Stimulated activated CD4-positive, alpha-beta T cell treated with anti-CD3 and anti-CD28 coated beads, Interleukin-12 subunit alpha, Interleukin-12 subunit beta, amount 100 ng/mL, for 4 hours (primary cell): Measurements from ENCODE around the gene NIP7.

Experiments used
- DNase-seq: peaks from one replicate; pipeline ENCODE4 v3.0.0-alpha.2; 2020

The NIP7 gene

DNA sequence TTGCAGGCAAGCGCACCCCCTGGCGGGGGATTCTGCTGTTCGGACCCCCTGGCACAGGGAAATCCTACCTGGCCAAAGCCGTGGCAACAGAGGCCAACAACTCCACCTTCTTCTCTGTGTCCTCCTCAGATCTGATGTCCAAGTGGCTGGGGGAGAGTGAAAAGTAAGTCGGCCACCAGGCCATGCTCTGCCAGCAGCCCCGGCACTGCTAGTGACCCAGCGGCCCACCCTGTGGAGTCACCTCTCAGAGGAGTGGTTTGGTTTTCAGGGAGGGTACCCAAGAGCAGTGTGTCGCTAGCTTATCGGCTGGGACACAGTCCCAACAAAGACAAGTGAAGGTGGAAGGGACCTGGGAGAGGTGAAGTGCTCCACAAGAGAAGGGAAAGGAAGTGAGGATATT, 20.2 kb upstream of the NIP7 start:
- no peak for DNase-seq

GRCh38 chr16:69319826-69320739, 19.5 kb upstream of the NIP7 start:
- DNase-seq, result no peak

- no peak for DNase-seq
Measured at GRCh38 chr16:69320740-69321073, 18.9 kb upstream of the NIP7 start.

- no peak for DNase-seq
Measured at GRCh38 chr16:69321080-69321479, 18.5 kb upstream of the NIP7 start.

DNA sequence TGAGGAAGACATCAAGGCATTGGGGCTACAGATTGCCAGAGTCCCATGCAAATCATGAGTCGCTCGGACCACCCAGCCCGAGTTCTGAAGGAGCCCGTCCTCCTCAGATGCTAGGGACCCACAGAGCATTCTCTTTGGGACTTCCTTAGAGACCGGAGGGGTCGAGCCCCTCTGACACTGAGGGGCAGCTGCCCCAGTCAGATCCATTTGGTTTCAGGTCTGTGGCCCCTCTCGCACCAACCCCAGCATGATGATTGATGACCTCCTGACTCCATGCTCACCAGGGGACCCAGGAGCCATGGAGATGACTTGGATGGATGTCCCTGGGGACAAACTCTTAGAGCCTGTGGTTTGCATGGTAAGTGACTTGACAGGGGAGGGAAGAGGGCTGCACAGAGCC, 17.2 kb upstream of the NIP7 start:
- no peak for DNase-seq

- DNase-seq, result no peak
Measured at GRCh38 chr16:69323415-69323814, 16.2 kb upstream of the NIP7 start.

GRCh38 chr16:69324013-69324531, 15.5 kb upstream of the NIP7 start:
- no peak for DNase-seq

GRCh38 chr16:69324585-69325253, 14.9 kb upstream of the NIP7 start:
- DNase-seq, result no peak

- DNase-seq, result no peak
Measured at GRCh38 chr16:69325784-69326171, 13.8 kb upstream of the NIP7 start.

- DNase-seq, result no peak
Measured at GRCh38 chr16:69326172-69326873, 13.2 kb upstream of the NIP7 start.

DNA sequence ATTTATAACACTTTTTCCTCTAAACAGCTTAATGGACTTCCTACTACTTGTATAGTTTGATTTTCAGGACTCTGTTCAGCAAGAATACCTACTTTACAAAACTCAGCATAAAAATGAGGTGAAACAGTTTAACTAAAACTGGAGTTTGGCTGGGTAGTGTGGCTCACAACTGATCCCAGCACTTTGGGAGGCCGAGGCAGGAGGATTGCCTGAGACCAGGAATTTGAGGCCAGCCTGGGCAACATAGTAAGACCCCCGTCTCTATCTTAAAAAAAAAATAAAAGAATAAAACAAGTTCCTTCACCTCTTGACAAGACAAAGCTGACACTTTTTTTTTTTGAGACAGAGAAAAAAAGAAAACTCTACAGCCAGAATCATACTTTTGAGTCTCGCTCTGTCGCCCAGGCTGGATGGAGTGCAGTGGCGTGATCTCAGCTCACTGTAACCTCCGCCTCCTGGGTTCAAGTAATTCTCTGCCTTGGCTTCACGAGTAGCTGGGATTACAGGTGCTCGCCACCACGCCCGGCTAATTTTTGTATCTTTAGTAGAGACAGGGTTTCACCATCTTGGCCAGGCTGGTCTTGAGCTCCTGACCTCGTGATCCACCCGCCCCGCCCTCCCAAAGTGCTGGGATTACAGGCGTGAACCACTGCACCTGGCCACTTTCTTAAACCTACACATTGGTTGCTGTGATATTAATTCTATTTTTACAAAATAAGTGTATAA, 11.8 kb upstream of the NIP7 start:
- no peak for DNase-seq

- DNase-seq, result no peak
Measured at GRCh38 chr16:69328854-69329316, 10.7 kb upstream of the NIP7 start.

DNA sequence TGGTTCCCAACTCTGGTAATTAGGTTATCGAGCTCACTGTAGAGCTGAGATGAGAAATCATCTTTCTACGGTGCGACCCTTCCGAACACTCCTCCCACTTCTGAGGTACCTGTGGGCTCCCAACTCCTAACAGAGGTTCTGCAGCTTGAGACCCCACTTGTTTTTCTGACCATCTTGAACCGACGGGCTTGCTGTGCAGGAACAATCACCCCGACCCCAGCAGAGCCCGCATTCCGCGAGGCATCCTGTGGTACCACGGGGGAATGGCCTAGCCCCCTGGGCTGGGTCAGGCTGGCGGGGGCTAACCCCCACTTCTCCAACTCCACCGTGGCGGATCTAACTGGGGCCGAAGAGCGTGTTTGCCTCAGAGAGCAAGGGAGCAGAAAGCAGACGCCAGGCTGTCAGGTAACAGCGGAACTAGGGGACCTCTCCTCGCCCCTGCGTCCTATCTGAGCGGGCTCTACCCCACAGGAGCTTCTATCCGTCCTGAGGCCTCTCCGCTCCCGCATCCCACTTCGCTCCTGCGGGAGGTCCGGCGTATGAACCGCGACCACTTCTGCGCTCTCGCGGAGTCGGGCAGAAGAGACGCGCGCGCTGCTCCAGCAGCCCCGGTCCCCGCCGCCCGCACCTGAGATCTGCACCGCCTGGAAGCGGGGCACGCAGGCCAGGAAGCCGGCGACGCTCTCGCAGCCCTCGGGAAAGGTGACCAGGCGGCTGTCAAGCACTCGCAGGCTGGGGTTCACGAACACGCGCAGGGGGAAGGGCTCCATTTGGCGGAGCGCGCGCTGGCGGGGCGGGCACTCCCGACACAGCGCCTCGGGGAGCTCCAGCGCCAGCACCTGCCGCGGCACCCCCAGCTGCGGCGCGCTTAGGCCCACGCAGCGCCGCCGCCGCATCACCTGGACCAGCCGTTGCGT, 9.9 kb upstream of the NIP7 start:
- peak; percentile 43 for DNase-seq

GRCh38 chr16:69330286-69331109, 9.1 kb upstream of the NIP7 start, which contains the start of gene PDF:
Gene PDF, minus strand, starts transcription at chr16:69330588. Its CDS starts 18 bp downstream, at chr16:69330570.
- DNase-seq, result peak; percentile 82

DNA sequence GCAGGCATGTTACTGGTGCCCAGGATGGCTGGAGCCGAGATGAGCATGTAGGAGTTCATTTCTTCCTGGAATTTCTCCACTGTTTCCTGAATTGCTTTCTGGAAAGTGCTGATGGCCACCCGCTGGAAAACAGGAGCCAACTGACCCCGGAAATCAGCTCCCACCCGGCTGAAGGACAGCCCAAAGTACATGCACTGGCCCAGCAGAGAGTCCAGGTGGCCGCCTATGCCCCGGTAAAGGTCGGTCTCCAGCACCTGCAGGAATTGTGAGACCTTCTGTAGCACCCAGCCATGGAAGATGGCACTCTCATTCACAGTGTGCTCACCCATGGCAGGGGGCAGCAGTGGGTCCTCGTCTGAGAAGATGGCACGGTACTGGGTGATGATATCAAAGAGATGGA, 4.9 kb upstream of the NIP7 start:
- no peak for DNase-seq

- DNase-seq, result no peak
Measured at GRCh38 chr16:69338557-69339288, 849 bp upstream of the NIP7 start.

DNA sequence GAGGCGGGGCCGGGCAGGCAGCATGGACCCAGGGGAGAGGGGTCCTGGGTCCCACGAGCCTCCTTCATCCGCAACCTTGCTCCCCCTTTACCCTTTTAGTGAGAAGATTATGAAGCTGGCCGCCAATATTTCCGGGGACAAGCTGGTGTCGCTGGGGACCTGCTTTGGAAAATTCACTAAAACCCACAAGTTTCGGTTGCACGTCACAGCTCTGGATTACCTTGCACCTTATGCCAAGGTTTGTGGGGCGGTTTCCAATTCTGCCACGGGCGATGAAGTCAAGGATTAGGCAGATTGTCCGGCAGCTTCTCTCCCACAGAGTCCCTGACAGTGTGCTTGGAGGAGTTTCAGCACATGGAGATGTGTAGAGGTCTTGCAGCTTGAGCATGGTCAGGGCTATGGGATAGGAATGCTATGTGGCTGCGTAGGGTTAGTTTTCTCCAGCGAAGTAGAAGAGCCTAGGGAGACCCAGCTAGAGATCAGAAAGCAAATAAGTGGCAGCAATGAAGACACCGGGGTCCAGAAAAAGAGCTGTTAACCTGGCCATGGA, 598 bp downstream of the NIP7 start:
- DNase-seq, result no peak

DNA sequence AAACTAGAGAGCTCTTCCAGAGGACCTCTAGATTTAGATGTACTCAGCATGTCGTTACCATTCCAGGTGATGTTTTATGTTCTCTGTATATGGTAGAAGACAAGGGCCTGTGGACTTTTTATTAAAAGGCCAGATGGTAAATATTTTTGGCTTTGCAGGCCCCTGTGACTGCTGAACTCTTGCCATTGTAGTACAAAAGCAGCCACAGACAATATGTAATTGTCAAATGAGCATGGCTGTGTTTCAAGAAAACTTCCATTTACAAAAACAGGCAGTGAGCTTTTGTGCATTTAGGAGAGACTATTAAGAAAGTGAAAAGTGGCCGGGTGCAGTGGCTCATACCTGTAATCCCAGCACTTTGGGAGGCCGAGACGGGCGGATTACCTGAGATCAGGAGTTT, 4.6 kb downstream of the NIP7 start:
- DNase-seq, result no peak

GRCh38 chr16:69345923-69346322, 6.4 kb downstream of the NIP7 start:
- no peak for DNase-seq

DNA sequence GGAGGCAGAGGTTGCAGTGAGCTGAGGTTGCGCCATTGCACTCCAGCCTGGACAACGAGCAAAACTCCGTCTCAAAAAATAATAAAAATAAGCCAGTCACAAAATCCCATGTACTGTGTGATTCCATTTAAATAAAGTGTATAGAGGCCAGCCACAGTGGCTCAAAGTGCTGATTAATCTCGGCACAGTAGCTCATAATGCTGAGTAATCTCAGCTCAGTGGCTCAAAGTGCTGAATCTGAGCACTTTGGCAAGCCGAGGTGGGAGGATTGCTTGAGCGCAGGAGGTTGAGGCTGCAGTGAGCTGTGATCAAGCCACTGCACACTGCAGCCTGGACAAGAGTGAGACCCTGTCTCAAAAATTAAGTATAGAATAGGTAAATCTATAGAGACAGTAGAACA, 7.1 kb downstream of the NIP7 start:
- no peak for DNase-seq
